Measurements from ENCODE around the gene SPRR5.

- TF ChIP-seq CTCF (IDR thresholded peaks at IDR 0.05; ENCODE audit: insufficient read depth, low read depth, low read length) (no peak), EZH2 (IDR thresholded peaks at IDR 0.05; ENCODE audit: insufficient read depth, low read length) (no peak)
These were observed 6.8 kb downstream of the SPRR5 start for GRCh38 chr1:152953761-152954160.
